MM.1S (cell line): ENCODE measurements around the gene HTRA1.

Experiments used
- CTCF ChIP-seq: fragments of 300-600 bp; sonication (generic); IDR thresholded peaks from 2 replicates; pipeline ENCODE4 v1.5.1; 2016; ENCODE audit warnings: antibody characterized with exemption, low read length, mixed read lengths
- EZH2 ChIP-seq: fragments of 300-600 bp; sonication (generic); optimal IDR thresholded peaks from 2 replicates; pipeline ENCODE3; 2017; ENCODE audit warnings: low read depth, mild to moderate bottlenecking, antibody characterized with exemption, low read length, mixed read lengths

- TF ChIP-seq CTCF (no peak), EZH2 (no peak)
Measured at GRCh38 chr10:122532601-122533296, 71.4 kb downstream of the HTRA1 start.
